Smooth muscle cell of the pulmonary artery (primary cell): ENCODE measurements around the gene UGT1A6. TPM values are rescaled to one million over a fixed set of nuclear protein-coding genes. Genes with fewer than 3 reads are reported as not detected.

Source experiments
- total RNA-seq: library from RNA; depleted of rRNA; stranded (reverse); fragments of >200 nt; gene quantifications from 2 replicates; pipeline ENCODE4 v1.2.3, GENCODE V29; 2014

Gene UGT1A6
- total RNA-seq: 0.10 TPM in 1 of 2 replicates, not detected in the other

DNA sequence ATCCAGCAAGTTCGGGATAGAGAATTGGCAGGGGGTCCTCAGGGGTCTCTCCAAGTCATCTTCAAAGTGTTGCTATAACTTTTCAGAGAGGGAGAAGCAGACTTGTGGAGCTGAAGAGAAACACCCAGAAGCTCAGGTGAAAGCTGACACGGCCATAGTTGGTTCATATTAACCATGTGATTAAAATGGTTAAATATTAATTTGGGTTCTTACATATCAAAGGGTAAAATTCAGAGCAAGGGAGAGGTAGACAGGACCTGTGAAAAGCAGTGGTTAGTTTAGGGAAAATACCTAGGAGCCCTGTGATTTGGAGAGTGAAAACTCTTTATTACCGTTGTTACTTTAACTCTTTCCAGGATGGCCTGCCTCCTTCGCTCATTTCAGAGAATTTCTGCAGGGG, at the start of gene UGT1A6:
TSS of gene UGT1A6 (plus strand) at position 243 of the 400 bp plus-strand sequence. CDS start at position 358, 115 bp downstream.

DNA sequence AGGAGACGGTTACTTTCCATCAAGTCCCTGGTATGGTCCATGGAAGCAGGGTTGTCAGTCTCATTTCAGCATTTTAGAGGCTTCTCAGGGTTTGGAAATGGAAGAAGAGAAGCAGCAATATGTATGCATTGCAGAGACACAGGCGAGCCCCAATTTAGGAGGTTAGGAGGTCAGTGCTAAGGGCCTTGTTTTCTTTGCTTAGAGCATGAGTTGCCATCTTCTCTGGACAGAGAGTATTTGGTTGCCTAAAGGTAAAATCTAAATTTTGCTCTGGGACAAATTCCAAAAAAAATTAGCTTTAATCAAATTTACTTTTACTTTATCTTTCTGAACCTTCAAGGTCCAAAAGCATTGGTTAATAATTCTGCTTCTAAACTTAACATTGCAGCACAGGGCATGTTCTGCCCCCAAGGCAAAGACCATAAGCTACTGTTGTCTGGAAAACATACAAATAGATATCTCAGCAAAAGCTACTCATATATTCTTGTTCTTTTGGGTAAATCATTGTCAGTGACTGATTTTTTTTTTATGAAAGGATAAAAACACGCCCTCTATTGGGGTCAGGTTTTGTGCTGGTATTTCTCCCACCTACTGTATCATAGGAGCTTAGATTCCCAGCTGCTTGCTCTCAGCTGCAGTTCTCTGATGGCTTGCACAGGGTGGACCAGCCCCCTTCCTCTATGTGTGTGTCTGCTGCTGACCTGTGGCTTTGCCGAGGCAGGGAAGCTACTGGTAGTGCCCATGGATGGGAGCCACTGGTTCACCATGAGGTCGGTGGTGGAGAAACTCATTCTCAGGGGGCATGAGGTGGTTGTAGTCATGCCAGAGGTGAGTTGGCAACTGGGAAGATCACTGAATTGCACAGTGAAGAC, 21.2 kb upstream of the UGT1A6 start, which contains the start of gene UGT1A9:
TSS of gene UGT1A9 (plus strand) at position 609 of the 872 bp plus-strand sequence. CDS start at position 646, 37 bp downstream.

DNA sequence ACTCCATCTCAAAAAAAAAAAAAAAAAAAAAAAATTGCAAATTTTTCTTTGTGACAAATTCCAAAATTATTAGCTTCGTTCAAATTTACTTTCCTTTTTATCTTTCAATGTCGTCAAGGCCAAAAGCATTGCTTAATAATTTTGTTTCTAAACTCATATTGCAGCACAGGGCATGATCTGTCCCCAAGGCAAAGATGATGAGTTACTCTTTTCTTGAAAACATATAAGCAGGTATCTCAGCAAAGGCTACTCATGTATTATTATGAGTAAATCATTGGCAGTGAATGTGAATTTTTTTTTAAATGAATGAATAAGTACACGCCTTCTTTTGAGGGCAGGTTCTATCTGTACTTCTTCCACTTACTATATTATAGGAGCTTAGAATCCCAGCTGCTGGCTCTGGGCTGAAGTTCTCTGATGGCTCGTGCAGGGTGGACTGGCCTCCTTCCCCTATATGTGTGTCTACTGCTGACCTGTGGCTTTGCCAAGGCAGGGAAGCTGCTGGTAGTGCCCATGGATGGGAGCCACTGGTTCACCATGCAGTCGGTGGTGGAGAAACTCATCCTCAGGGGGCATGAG, 11.1 kb upstream of the UGT1A6 start, which contains the start of gene UGT1A7:
TSS of gene UGT1A7 (plus strand) at position 381 of the 579 bp plus-strand sequence. CDS start at position 418, 37 bp downstream.

DNA sequence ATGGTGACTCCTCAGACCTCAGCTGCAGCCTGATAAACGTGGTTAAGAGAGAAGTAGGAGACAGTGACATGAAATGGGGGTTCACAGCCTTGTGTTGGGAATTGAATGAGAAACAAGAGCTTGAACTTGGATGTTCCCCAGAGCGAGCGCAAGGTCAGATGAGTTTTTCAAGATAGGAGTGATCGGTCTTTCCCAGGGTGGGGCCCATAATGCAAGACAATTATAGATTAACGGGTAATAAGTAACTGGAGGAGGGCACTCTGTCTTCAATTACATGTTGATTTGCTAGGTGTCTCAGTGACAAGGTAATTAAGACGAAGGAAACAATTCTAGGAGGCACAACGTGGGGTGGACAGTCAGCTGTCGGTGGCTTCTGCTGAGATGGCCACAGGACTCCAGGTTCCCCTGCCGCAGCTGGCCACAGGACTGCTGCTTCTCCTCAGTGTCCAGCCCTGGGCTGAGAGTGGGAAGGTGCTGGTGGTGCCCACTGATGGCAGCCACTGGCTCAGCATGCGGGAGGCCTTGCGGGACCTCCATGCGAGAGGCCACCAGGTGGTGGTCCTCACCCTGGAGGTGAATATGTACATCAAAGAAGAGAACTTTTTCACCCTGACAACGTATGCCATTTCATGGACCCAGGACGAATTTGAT, 20.0 kb downstream of the UGT1A6 start, which contains the start of gene UGT1A5:
TSS of gene UGT1A5 (plus strand) at position 297 of the 651 bp plus-strand sequence. CDS start at position 382, 85 bp downstream.

DNA sequence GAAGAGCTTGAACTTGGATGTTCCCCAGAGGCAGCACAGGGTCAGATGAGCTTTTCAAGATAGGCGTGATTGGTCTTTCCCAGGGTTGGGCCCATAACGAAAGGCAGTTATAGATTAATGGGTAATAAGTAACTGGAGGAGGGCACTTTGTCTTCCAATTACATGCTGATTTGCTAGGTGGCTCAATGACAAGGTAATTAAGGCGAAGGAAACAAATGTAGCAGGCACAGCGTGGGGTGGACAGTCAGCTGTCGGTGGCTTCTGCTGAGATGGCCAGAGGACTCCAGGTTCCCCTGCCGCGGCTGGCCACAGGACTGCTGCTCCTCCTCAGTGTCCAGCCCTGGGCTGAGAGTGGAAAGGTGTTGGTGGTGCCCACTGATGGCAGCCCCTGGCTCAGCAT, 25.9 kb downstream of the UGT1A6 start, which contains the start of gene UGT1A4:
TSS of gene UGT1A4 (plus strand) at position 185 of the 400 bp plus-strand sequence. CDS start at position 270, 85 bp downstream.

DNA sequence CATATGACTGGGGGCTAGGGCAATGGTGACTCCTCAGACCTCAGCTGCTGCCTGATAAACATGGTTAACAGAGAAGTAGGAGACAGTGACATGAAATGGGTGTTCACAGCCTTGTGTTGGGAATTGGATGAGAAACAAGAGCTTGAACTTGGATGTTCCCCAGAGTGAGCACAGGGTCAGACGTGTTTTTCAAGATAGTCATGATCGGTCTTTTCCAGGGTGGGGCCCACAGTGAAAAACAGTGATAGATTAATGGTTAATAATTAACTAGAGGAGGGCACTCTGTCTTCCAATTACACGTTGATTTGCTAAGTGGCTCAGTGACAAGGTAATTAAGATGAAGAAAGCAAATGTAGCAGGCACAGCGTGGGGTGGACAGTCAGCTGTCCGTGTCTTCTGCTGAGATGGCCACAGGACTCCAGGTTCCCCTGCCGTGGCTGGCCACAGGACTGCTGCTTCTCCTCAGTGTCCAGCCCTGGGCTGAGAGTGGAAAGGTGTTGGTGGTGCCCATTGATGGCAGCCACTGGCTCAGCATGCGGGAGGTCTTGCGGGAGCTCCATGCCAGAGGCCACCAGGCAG, 36.1 kb downstream of the UGT1A6 start, which contains the start of gene UGT1A3:
TSS of gene UGT1A3 (plus strand) at position 320 of the 579 bp plus-strand sequence. CDS start at position 405, 85 bp downstream.

DNA sequence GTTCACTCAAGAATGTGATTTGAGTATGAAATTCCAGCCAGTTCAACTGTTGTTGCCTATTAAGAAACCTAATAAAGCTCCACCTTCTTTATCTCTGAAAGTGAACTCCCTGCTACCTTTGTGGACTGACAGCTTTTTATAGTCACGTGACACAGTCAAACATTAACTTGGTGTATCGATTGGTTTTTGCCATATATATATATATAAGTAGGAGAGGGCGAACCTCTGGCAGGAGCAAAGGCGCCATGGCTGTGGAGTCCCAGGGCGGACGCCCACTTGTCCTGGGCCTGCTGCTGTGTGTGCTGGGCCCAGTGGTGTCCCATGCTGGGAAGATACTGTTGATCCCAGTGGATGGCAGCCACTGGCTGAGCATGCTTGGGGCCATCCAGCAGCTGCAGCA, 67.4 kb downstream of the UGT1A6 start, which contains the start of gene UGT1A1:
TSS of gene UGT1A1 (plus strand) at position 228 of the 400 bp plus-strand sequence. CDS start at position 246, 18 bp downstream.

DNA sequence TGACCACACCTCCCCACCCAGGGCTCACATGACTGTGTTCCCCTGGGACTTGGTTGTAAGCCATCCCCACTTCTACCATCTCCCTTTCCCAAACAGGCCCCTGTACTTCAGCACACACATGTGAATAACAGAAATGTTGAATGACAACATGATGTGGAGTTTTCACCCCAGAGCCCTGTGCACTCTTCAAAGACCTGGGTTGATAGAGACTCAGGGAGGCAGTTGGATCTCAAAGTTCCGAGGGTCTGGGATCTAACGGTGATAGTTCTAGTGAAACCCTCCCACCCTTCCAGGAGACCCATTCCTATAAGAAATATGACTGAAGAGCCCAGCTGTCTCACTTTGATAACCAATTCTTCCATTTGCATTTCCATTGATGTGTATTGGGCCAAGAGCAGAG, 85.3 kb downstream of the UGT1A6 start, which contains the start of gene MROH2A:
TSS of gene MROH2A (plus strand) at position 301 of the 400 bp plus-strand sequence. CDS start 1,029 bp downstream, outside the sequence.

Other genes with a start within 250 kb of the UGT1A6 start
- gene USP40, start 126.1 kb upstream of the UGT1A6 start, total RNA-seq: 36.9 and 38.5 TPM in 2 replicates
- gene UGT1A8, start 75.3 kb upstream of the UGT1A6 start, total RNA-seq: 0.17 TPM in 1 of 2 replicates, not detected in the other
- gene UGT1A10, start 56.4 kb upstream of the UGT1A6 start, total RNA-seq: 0.10 and 0.13 TPM in 2 replicates
- gene UGT1A9, start 21.0 kb upstream of the UGT1A6 start, total RNA-seq: not detected in 2 replicates
- gene UGT1A7, start 11.0 kb upstream of the UGT1A6 start, total RNA-seq: 0.07 and 0.96 TPM in 2 replicates
- not detected in 2 replicates for gene UGT1A5, start 20.0 kb downstream of the UGT1A6 start, total RNA-seq
- not detected in 2 replicates for gene UGT1A4, start 25.8 kb downstream of the UGT1A6 start, total RNA-seq
- gene UGT1A3, start 36.2 kb downstream of the UGT1A6 start, total RNA-seq: not detected in 2 replicates
- gene UGT1A1, start 67.4 kb downstream of the UGT1A6 start, total RNA-seq: 0.07 TPM in 1 of 2 replicates, not detected in the other
- not detected in 2 replicates for gene MROH2A, start 85.4 kb downstream of the UGT1A6 start, total RNA-seq
- 2.6 and 5.2 TPM in 2 replicates for gene HJURP, start 161.6 kb downstream of the UGT1A6 start, total RNA-seq
- 0.20 and 0.23 TPM in 2 replicates for gene TRPM8, start 224.5 kb downstream of the UGT1A6 start, total RNA-seq